Measurements from ENCODE around the gene POLR3F.

DNA sequence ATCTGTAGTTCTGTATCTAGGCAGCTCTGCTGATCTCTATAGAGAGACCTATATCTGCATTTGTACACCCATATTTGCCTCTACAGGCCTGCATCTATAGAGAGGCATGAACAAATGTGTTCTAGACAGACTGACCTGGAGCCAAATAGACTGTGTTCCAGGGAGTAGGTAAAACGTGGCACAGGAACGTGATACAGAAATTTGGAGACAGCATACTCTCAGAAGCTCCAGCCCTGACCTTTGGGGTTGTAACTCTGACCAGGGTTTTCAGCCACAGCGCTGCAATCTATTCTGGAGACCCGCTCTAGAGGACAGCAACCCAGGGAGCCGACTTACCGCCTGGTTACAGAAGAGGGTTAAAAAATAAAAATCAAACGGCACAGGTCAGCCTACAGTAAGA lies 28.9 kb downstream of the POLR3F start:
- no peak for TF ChIP-seq POLR2A (IDR thresholded peaks at IDR 0.05)
- TF ChIP-seq, protein P1, sequence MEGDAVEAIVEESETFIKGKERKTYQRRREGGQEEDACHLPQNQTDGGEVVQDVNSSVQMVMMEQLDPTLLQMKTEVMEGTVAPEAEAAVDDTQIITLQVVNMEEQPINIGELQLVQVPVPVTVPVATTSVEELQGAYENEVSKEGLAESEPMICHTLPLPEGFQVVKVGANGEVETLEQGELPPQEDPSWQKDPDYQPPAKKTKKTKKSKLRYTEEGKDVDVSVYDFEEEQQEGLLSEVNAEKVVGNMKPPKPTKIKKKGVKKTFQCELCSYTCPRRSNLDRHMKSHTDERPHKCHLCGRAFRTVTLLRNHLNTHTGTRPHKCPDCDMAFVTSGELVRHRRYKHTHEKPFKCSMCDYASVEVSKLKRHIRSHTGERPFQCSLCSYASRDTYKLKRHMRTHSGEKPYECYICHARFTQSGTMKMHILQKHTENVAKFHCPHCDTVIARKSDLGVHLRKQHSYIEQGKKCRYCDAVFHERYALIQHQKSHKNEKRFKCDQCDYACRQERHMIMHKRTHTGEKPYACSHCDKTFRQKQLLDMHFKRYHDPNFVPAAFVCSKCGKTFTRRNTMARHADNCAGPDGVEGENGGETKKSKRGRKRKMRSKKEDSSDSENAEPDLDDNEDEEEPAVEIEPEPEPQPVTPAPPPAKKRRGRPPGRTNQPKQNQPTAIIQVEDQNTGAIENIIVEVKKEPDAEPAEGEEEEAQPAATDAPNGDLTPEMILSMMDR (IDR thresholded peaks at IDR 0.05 in 8 of 11, conservative IDR thresholded peaks at IDR 0.05 in 3 of 11): no peak
- no peak for TF ChIP-seq POLR2AphosphoS5 (IDR thresholded peaks at IDR 0.05)

Measured in spleen (tissue), 7 donors.